T47D (cell line): Measurements from ENCODE around the gene DDX39A.
"Not testable (repeated sequence)": the region's sequence is repeated elsewhere in the genome, so short reads cannot be mapped to it uniquely, and the experiment has no call there.

Source experiments
- DNase-seq, 2 experiments: peaks; one replicate each; pipeline versions ENCODE4 v3.0.0 to v3.0.0-alpha.2; 2011 to 2012; ENCODE audit warnings: low read depth in 1 of 2, low spot score in 1 of 2
- JUND ChIP-seq: IDR thresholded peaks from 2 replicates; pipeline ENCODE4 v1.6.1; 2012; ENCODE audit warnings: low read depth
- in situ Hi-C: cut with HindIII; loops from 2 replicates; pipeline ENCODE4 v1.10.0; 2016; ENCODE audit warnings: low sequenced_read_pairs, low pct_unique_long_range_greater_than_20kb

DDX39A gene

DNA sequence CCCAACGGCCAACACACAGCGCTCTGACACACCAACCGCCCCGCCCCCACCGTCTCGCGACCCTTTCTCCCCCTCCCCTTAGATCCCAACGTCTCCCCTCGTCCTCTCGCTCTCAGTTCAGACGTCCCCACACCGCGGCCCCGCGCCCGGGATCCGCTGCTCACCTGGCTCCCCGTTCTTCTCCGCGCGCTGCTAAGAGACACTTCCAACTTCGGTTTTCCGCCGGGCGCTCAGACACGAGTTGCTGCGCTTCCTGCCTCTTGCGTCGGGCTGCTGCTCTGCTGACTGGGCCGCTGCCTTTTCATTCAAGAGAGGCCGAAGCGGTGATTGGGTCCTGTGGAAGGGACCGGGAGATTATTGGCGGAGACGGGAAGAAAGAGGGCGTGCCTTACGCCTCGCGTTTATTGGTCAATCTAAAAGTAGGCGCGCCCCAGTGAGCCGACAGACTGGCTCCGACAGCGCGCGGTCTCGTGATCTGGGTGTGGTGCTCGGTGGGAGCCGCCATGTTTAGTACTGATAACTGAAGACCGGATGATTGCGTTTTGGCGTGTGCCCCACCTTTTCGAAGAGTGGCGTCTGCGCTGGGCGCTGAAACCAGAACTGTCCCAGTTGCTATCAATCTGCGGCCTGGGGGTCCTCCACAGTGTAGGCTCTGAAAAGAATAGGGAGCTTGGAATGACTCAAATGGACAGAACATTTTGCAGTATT, at the start of gene DDX39A:
TSS of gene DDX39A (minus strand) at position 236 of the 708 bp plus-strand sequence. CDS start 6,121 bp downstream, outside the sequence.
- peak; percentile 96 to 98 for DNase-seq
- no peak for TF ChIP-seq JUND
- in situ Hi-C loops = no loop called here

DNA sequence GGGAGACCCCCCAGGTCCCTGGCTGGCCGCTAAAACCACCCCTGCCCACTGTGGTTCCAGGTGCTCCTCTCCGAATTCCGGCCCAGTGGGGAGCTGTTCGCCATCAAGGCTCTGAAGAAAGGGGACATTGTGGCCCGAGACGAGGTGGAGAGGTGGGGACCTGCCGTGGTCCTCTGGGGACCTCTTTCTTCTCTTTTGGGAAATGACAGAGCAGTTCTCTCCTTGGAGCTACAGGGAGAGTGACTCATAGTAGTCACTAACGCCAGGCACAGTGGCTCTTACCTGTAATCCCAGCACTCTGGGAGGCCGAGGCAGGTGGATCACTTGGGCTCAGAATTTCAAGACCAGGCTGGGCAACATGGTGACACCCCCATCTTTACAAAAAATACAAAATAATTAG, 48.7 kb upstream of the DDX39A start:
- peak in 1 of 2 experiments; percentile 34 for DNase-seq
- TF ChIP-seq JUND = no peak
- in situ Hi-C loops = no loop called here

DNA sequence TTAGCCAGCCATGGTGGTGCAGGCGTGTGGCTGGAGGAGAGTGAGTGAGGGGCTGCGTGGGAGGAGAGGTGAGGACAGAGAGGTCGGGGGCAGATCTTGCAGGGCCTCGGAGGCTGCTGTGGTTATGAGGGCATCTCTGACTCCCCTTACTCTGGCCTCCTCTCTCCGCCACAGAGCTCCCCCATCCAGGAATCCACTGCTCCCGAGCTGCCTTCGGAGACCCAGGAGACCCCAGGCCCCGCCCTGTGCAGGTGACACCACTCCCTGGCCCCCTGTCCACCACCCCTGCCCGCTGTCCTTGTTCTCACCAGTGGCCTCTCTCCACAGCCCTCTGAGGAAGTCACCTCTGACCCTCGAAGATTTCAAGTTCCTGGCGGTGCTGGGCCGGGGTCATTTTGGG, 48.2 kb upstream of the DDX39A start:
- DNase-seq = no peak
- in situ Hi-C loops = no loop called here
- no peak for TF ChIP-seq JUND

DNA sequence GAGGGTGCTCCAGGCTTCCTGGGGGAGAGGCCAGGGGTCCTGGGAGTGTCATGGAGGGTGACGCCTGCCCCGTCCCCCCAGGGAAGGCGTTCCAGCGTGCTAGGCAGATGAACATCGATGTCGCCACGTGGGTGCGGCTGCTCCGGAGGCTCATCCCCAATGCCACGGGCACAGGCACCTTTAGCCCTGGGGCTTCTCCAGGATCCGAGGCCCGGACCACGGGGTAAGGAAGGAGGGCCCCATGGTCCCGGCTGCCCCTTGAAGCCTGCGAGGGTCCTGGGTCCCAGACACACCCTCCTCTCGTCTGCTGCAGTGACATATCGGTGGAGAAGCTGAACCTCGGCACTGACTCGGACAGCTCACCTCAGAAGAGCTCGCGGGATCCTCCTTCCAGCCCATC, 44.6 kb upstream of the DDX39A start:
- DNase-seq = no peak
- TF ChIP-seq JUND = no peak
- in situ Hi-C loops = no loop called here

DNA sequence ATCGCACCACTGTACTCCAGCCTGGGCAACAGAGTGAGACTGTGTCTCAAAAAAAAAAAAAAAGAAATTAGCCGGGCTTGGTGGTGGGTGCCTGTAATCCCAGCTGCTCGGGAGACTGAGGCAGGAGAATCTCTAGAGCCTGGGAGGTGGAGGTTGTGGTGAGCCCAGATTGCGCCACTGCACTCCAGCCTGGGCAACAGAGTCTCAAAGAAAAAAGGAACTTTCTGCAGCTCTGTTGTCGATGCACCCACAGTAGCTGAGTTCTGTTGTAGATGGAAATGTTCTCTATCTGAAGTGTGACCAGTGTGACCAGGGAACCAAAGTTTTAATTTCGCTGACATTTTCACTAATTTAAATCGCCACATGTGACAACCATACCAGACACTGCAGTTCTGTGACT, 43.3 kb upstream of the DDX39A start:
- not testable (repeated sequence) for DNase-seq

DNA sequence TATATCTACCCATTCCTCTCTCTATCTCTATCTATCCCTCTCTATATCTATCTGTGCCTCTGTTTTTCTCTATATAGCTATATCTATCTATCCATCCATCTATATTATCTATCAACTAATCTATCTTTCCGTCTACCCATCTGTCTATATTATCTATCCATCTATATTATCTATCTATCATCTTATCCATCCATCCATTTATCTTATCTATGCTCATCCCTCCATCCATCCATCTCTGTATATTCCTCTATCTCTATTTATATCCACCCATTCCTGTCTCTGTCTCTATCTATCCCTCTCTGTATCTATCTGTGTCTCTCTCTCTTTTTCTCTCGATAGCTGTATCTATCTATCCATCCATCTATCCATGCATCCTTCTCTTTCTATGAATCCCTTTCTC, 41.8 kb upstream of the DDX39A start:
- no peak for TF ChIP-seq JUND
- no peak for DNase-seq
- in situ Hi-C loops = no loop called here

More for the DNA sequence above, 43.3 kb upstream of the DDX39A start:
- in situ Hi-C loops = not testable (repeated sequence)

DNA sequence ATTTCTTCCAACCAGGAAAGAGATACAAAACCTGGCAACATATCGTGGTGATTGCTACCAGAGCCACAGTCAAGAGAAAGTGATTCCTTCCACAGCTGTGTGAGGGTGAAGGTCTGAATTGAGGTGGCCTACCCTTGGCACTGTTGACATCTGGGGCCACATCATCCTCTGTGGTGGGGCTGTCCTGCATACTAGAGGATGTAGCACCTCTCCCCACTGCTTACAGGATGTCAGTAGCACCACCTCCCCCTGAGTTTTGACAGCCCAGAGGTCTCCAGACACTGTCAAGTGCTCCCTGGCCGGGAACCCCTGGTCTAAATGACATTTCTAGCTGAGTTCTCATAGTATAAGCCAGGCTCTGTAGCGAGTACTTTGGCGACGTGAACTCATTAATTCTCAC, 40.6 kb upstream of the DDX39A start:
- TF ChIP-seq JUND = no peak
- in situ Hi-C loops = no loop called here
- DNase-seq = no peak

DNA sequence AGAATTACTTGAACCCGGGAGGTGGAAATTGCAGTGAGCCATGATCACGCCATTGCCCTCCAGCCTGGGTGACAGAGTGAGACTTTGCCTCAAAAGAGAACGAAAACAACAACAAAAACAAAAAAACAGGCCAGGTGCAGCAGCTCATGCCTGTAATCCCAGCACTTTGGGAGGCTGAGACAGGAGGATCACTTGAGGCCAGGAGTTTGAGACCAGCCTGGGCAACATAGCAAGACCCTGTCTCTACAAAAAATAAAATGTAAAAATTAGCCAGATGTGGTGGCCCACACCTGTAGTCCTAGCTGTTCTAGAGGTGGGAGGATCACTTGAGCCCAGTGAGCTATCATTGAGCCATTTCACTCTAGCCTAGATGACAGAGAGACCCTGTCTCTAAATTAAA, 33.2 kb upstream of the DDX39A start:
- DNase-seq, in situ Hi-C loops: not testable (repeated sequence)

DNA sequence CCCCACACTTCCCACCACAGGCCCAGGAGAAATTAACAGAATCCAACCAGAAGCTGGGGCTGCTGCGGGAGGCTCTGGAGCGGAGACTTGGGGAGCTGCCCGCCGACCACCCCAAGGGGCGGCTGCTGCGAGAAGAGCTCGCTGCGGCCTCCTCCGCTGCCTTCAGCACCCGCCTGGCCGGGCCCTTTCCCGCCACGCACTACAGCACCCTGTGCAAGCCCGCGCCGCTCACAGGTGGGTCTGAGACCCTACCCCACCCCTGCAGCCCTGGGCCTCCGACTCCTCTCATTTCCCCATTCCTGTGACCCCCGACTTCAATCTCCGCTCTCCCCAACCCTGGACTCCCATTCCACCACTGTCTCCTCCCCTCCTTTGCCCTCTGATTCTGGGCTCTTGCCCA, 31.7 kb upstream of the DDX39A start:
- no peak for DNase-seq
- in situ Hi-C loops = no loop called here
- TF ChIP-seq JUND = no peak

DNA sequence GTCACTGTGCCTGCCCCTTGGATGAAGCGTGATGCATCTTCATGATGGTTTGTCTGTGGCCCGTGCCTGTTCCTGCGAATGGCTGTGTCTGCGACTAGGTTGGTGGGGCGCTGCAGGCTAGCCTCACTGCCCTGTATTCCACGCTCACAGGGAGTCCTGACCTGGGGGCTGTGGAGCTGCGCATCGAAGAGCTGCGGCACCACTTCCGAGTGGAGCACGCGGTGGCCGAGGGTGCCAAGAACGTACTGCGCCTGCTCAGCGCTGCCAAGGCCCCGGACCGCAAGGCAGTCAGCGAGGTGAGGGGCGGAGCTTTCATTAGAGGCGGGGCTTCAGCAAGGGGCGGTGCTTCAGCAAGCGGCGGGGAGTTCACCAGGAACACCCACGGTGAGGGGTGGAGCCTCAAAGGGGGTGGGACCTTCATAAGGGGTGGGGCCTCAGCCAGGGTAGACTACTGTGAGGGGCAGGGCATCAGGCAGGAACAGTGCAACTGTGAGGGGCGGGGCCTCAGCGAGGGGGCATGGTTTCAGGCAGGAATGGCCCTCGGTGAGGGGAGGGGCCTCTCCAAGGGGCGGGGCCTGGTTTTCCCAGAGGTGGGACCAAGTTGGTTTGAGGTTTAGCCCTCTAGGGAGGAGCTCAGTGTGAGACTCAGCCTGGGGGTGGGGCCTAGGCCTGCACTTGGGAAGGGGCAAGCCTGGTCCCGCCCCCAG, 31.2 kb upstream of the DDX39A start:
- DNase-seq = peak; percentile 35 to 94
- in situ Hi-C loops = no loop called here
- no peak for TF ChIP-seq JUND

DNA sequence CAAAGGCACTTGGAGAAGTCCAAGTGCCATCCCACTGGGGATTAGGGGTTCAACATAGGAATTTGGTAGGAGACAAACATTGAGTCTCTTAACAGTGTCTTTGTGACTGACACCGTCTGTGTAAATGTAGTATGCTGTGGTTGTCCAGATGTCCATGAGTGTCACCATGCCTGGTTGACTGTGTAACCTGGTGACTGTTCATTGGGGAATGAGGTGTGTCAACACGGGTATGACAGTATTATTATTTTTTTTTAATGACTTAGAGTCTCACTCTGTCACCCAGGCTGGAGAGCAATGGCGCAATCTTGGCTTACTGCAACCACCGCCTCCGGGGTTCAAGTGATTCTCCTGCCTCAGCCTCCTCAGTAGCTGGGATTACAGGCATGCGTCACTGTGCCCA, 30.2 kb upstream of the DDX39A start:
- no peak for DNase-seq
- TF ChIP-seq JUND = no peak

DNA sequence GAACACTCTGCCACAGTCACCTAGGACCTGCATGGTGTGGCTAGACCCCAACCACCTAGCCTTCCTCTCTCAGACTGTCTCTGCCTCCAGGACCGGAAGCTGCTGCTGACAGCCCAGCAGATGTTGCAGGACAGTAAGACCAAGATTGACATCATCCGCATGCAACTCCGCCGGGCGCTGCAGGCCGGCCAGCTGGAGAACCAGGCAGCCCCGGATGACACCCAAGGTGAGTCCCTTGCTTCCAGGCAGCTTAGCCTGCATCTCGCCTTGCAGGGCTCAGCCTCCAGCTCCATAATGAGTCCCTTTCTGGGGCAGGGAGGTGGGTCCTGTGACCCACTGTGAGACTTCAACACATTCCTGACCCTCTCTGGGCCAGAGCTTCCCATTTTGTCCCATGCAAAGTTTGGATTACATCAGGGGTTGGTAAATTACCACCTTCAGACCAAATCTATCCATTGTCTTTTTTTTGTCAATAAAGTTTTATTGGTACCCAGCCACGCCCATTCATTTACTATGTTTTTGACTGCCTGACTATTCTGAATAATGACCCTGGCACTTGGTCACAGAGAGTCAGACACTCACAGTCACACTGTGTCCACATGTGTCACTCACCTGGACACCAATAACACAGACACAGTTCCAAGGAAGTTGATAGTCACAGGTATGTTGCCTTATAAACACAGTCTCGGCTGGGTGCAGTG, 27.3 kb upstream of the DDX39A start:
- no peak for TF ChIP-seq JUND
- no peak for DNase-seq
- in situ Hi-C loops = no loop called here

More for the DNA sequence above, 30.2 kb upstream of the DDX39A start:
- in situ Hi-C loops = no loop called here

DNA sequence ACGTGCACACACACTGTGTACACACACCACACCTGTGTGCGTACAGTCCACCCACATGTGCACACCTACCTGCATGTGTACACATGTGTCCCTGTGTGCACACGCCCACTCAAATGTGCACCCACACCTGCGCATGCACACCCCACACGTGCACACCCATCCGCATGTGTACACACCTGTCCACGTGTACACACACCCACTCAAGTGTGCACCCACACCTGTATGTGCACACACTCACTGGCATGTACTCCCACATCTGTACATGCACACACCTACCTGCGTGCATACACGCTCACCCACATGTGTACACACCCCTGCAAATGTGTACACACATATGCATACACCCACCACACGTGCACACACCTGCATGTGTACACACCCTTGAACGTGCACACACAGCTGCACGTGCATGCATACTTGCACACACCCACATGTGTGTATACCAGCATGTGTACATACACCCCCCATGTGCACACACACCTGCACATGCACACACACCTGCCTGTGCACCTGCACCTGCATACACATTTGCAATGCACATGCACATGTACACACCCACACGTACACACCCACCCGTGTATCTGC, 24.6 kb upstream of the DDX39A start:
- in situ Hi-C loops = no loop called here
- TF ChIP-seq JUND = no peak
- DNase-seq = no peak
